A673 (cell line): ENCODE data around the gene LPO. TPM values are rescaled to one million over a fixed set of nuclear protein-coding genes. Genes with fewer than 3 reads are reported as not detected.

Experiments used
- BruUV-seq: library from RNA; stranded (reverse); fragments of 400-500 nt; replicated peaks from 2 replicates; lab custom pipeline; 2021; lab: Mats Ljungman, UMichigan
- CTCF ChIA-PET: fragments of 300-600 bp; sonication (Branson Sonifier 250); formaldehyde crosslinking; loops from one replicate; lab custom pipeline; 2022; ENCODE audit warnings: antibody characterized with exemption; lab: Charles Lee
- POLR2A ChIA-PET: fragments of 300-600 bp; sonication (Branson Sonifier 250); formaldehyde crosslinking; loops from one replicate; lab custom pipeline; 2022; ENCODE audit warnings: antibody characterized with exemption; ENCODE audit not compliant: low non-redundant PET; lab: Charles Lee
- DNase-seq: peaks from one replicate; pipeline ENCODE4 v3.0.0-alpha.2; 2015; ENCODE audit warnings: low spot score
- H3K27ac ChIP-seq: fragments of 200-600 bp; sonication (generic); 2 replicates; pipeline ENCODE4 v1.5.1; 2016; ENCODE audit warnings: mixed run types, low read depth, mild to moderate bottlenecking, mixed read lengths, antibody characterized with exemption, low read length; ENCODE audit not compliant: poor library complexity, severe bottlenecking
- H3K27me3 ChIP-seq: fragments of 200-600 bp; sonication (generic); replicated peaks from 2 replicates; pipeline ENCODE4 v1.6.1; 2017; ENCODE audit warnings: mixed run types, low read depth, mild to moderate bottlenecking, mixed read lengths, antibody characterized with exemption, low read length; ENCODE audit not compliant: insufficient read depth, poor library complexity
- H3K36me3 ChIP-seq: fragments of 200-600 bp; sonication (generic); 2 replicates; pipeline ENCODE4 v1.6.1; 2016; ENCODE audit warnings: mixed run types, mild to moderate bottlenecking, mixed read lengths, antibody characterized with exemption, low read length; ENCODE audit not compliant: insufficient read depth, poor library complexity, severe bottlenecking
- H3K4me1 ChIP-seq: fragments of 200-600 bp; sonication (generic); 2 replicates; pipeline ENCODE4 v1.6.1; 2017; ENCODE audit warnings: mixed run types, mild to moderate bottlenecking, mixed read lengths, antibody characterized with exemption, low read length; ENCODE audit not compliant: insufficient read depth, poor library complexity, severe bottlenecking
- H3K4me3 ChIP-seq: fragments of 200-600 bp; sonication (generic); 2 replicates; pipeline ENCODE4 v1.5.1; 2016; ENCODE audit warnings: low read depth, mixed run types, mild to moderate bottlenecking, mixed read lengths, low read length; ENCODE audit not compliant: poor library complexity, severe bottlenecking
- H3K9me3 ChIP-seq: fragments of 200-600 bp; sonication (generic); 2 replicates; pipeline ENCODE4 v1.6.1; 2016; ENCODE audit warnings: mixed run types, low read depth, mild to moderate bottlenecking, mixed read lengths, antibody characterized with exemption, low read length; ENCODE audit not compliant: poor library complexity, severe bottlenecking
- CTCF ChIP-seq: fragments of 300-800, 200-600 bp; sonication (generic); conservative IDR thresholded peaks from 2 replicates; pipeline ENCODE4 v1.5.1; 2017; ENCODE audit warnings: low read depth, mild to moderate bottlenecking, antibody characterized with exemption, low read length, moderate library complexity, mixed read lengths
- EZH2 ChIP-seq: fragments of 200-600 bp; sonication (generic); IDR thresholded peaks from 2 replicates; pipeline ENCODE4 v1.6.1; 2017; ENCODE audit warnings: borderline replicate concordance, low read depth, mild to moderate bottlenecking, mixed read lengths, antibody characterized with exemption, low read length; ENCODE audit not compliant: poor library complexity, severe bottlenecking
- intact Hi-C: fragments of 100-400 bp; cut with micrococcal nuclease; formaldehyde crosslinking; loops from one replicate; pipeline ENCODE4 v1.10.0; 2022; ENCODE audit not compliant: unreplicated experiment
- total RNA-seq: library from RNA; stranded (reverse); gene quantifications from 2 replicates; pipeline ENCODE4 v1.2.3, GENCODE V29; 2021

The LPO gene
- total RNA-seq, 1 experiment from 2014 or later, result 0.34 TPM

GRCh38 chr17:58192612-58193011 lies 45.8 kb upstream of the LPO start, which contains the start of gene EPX:
EPX (plus strand) TSS chr17:58192726; CDS start chr17:58192847, 121 bp downstream.
- Histone ChIP-seq H3K4me3 (no peak within 1 kb of the TSS), H3K27me3 (peaks cover 6% of the 10 kb centered on the region), H3K27ac (no peak within 1 kb of the TSS), H3K9me3 (no peaks in the 10 kb centered on the region), H3K36me3 (no peaks in the 10 kb centered on the region), H3K4me1 (peaks cover 12% of the 10 kb centered on the region)
- CTCF ChIA-PET, result no interaction called here
- POLR2A ChIA-PET, result no interaction called here
- intact Hi-C loops, result no loop called here
- no TSS peak for BruUV-seq
- TF ChIP-seq CTCF (no peak), EZH2 (no peak)
- DNase-seq, result no peak

DNA sequence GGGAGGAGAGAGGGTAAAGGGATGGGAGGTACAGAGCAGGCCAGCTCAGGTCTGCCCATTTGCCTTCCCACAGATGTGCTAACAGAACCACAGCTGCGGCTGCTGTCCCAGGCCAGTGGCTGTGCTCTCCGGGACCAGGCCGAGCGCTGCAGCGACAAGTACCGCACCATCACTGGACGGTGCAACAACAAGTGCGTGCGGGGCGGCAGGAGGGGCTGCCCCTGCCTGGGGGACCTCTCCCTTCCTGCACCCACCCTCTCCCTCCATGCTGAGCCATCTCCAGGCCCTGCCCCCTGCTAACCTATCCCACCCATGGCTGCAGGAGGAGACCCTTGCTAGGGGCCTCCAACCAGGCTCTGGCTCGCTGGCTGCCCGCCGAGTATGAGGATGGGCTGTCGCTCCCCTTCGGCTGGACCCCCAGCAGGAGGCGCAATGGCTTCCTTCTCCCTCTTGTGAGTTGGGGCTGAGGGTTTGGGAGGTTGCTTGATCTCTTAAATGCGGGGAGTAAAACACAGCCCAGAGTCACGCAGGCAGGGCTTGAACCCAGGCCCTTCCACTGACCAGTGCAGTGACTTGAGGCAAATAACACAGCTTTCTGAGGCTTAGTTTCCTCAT lies 44.6 kb upstream of the LPO start:
- no peaks in the 10 kb centered on the region for H3K9me3 ChIP-seq
- POLR2A ChIA-PET, result no interaction called here
- DNase-seq, result no peak
- peaks cover 6% of the 10 kb centered on the region for H3K27me3 ChIP-seq
- H3K36me3 ChIP-seq, result no peaks in the 10 kb centered on the region
- no peak overlapping the region for H3K27ac ChIP-seq
- TF ChIP-seq CTCF (0 out of 2 replicates have a peak, but pooled peaks have one; percentile 21), EZH2 (no peak)
- no TSS peak for BruUV-seq
- peaks cover 12% of the 10 kb centered on the region for H3K4me1 ChIP-seq
- H3K4me3 ChIP-seq, result no peak overlapping the region
- intact Hi-C loops, result no loop called here
- CTCF ChIA-PET, result no interaction called here

DNA sequence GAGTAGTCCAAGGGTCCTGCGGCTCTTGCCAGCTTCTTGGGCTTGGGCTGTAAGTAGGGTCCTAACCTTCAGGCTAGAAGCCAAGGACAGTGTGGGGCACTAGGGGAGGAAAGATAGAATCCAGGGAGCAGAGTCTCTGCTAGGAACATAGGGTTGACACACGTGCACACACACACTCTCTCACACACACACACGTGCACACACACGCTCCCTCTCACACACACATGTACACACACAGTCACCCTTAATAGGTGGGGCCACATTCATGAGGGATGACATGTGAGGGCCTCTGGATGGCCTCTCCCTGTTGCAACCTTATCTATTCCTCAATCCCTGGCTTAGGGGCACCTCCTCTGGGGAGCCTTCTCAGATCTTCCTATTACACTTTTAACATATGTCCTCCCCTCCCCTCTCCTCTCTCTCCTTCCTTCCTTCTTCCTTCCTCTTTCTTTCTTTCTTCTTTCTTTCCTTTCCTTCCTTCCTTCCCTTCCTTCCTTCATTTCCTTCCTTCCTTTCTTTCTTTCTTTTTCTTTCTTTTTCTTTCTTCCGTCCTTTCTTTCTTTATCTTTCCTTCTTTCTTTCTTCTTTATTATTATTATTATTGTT lies 42.8 kb upstream of the LPO start:
- intact Hi-C loops, result no loop called here
- Histone ChIP-seq H3K4me1 (no peaks in the 10 kb centered on the region), H3K36me3 (no peaks in the 10 kb centered on the region), H3K27me3 (peaks cover 10% of the 10 kb centered on the region), H3K27ac (no peak overlapping the region), H3K4me3 (no peak overlapping the region), H3K9me3 (no peaks in the 10 kb centered on the region)
- BruUV-seq, result no TSS peak
- TF ChIP-seq EZH2 (no peak), CTCF (no peak)
- ChIA-PET POLR2A (no interaction called here), CTCF (no interaction called here)
- no peak for DNase-seq
